ENCODE results near the gene BHLHE23.

BHLHE23 gene

GRCh38 chr20:63028461-63028921, 21.7 kb upstream of the BHLHE23 start:
- H3K4me3 ChIP-seq (replicated peaks in 1 of 2; ENCODE audit: low read depth in 2 of 2, low read length in 2 of 2), result no peak overlapping the region
- DNase-seq (ENCODE audit: low read depth in 2 of 2), result no peak
- TF ChIP-seq CTCF (IDR thresholded peaks at IDR 0.05; ENCODE audit: low read depth, low read length), result no peak

GRCh38 chr20:63027922-63028389, 21.2 kb upstream of the BHLHE23 start:
- H3K4me3 ChIP-seq (replicated peaks in 1 of 2; ENCODE audit: low read depth in 2 of 2, low read length in 2 of 2), result no peak overlapping the region
- no peak for TF ChIP-seq CTCF (IDR thresholded peaks at IDR 0.05; ENCODE audit: low read depth, low read length)
- no peak for DNase-seq (ENCODE audit: low read depth in 2 of 2)

GRCh38 chr20:63027221-63027921, 20.6 kb upstream of the BHLHE23 start:
- no peak for TF ChIP-seq CTCF (IDR thresholded peaks at IDR 0.05; ENCODE audit: low read depth, low read length)
- H3K4me3 ChIP-seq (replicated peaks in 1 of 2; ENCODE audit: low read depth in 2 of 2, low read length in 2 of 2), result no peak overlapping the region
- DNase-seq (ENCODE audit: low read depth in 2 of 2), result no peak

- TF ChIP-seq CTCF (IDR thresholded peaks at IDR 0.05; ENCODE audit: low read depth, low read length), result no peak
- H3K4me3 ChIP-seq (replicated peaks in 1 of 2; ENCODE audit: low read depth in 2 of 2, low read length in 2 of 2), result no peak overlapping the region
- DNase-seq (ENCODE audit: low read depth in 2 of 2), result no peak
These were observed 19.9 kb upstream of the BHLHE23 start for GRCh38 chr20:63026582-63027165.

GRCh38 chr20:63025534-63026331, 19.0 kb upstream of the BHLHE23 start:
- H3K4me3 ChIP-seq (replicated peaks in 1 of 2; ENCODE audit: low read depth in 2 of 2, low read length in 2 of 2), result peak overlapping the region in 1 of 2 donors; percentile 13
- no peak for TF ChIP-seq CTCF (IDR thresholded peaks at IDR 0.05; ENCODE audit: low read depth, low read length)

GRCh38 chr20:63024573-63025392, 18.0 kb upstream of the BHLHE23 start:
- no peak for DNase-seq (ENCODE audit: low read depth in 2 of 2)
- H3K4me3 ChIP-seq (replicated peaks in 1 of 2; ENCODE audit: low read depth in 2 of 2, low read length in 2 of 2), result no peak overlapping the region
- TF ChIP-seq CTCF (IDR thresholded peaks at IDR 0.05; ENCODE audit: low read depth, low read length), result no peak

More at GRCh38 chr20:63025534-63026331, 19.0 kb upstream of the BHLHE23 start:
- peak; percentile 43 to 54 for DNase-seq (ENCODE audit: low read depth in 2 of 2)
